ENCODE measurements around the gene DNAI1. TPM values are rescaled to one million over a fixed set of nuclear protein-coding genes. Genes with fewer than 3 reads are reported as not detected.
A peak's percentile ranks its signal among the peaks of the same experiment; 100 is the strongest.
"Not testable (repeated sequence)": the region's sequence is repeated elsewhere in the genome, so short reads cannot be mapped to it uniquely, and the experiment has no call there.

The DNAI1 gene
- total RNA-seq, 2 donors from 2014 or later = not detected

GRCh38 chr9:34482746-34483145, 24.1 kb downstream of the DNAI1 start:
- H3K27me3 Mint-ChIP-seq = peaks cover 33% of the 10 kb centered on the region
- not testable (repeated sequence) for H3K36me3 Mint-ChIP-seq (ENCODE audit: low read depth); ATAC-seq; H3K4me1 Mint-ChIP-seq; H3K9me3 ChIP-seq (ENCODE audit: control insufficient read depth, low read length, poor library complexity, severe bottlenecking); DNase-seq; H3K4me3 Mint-ChIP-seq; H3K27ac Mint-ChIP-seq

GRCh38 chr9:34484678-34485077, 26.1 kb downstream of the DNAI1 start:
- Mint-ChIP-seq H3K4me3 (no peak overlapping the region), H3K27ac (no peak overlapping the region), H3K4me1 (peaks cover 2% of the 10 kb centered on the region), H3K27me3 (peaks cover 33% of the 10 kb centered on the region), H3K36me3 (ENCODE audit: low read depth) (no peaks in the 10 kb centered on the region)
- DNase-seq = no peak
- ATAC-seq = no peak
- no peaks in the 10 kb centered on the region for H3K9me3 ChIP-seq (ENCODE audit: control insufficient read depth, low read length, poor library complexity, severe bottlenecking)

GRCh38 chr9:34485822-34486221, 27.2 kb downstream of the DNAI1 start:
- Mint-ChIP-seq H3K4me3 (no peak overlapping the region), H3K27me3 (peaks cover 41% of the 10 kb centered on the region), H3K27ac (no peak overlapping the region), H3K4me1 (peaks cover 2% of the 10 kb centered on the region), H3K36me3 (ENCODE audit: low read depth) (no peaks in the 10 kb centered on the region)
- DNase-seq = no peak
- ATAC-seq = no peak
- H3K9me3 ChIP-seq (ENCODE audit: control insufficient read depth, low read length, poor library complexity, severe bottlenecking) = no peaks in the 10 kb centered on the region

GRCh38 chr9:34486572-34486971, 28.0 kb downstream of the DNAI1 start:
- no peaks in the 10 kb centered on the region for H3K9me3 ChIP-seq (ENCODE audit: control insufficient read depth, low read length, poor library complexity, severe bottlenecking)
- Mint-ChIP-seq H3K27me3 (peaks cover 45% of the 10 kb centered on the region), H3K4me1 (peaks cover under 1% of the 10 kb centered on the region), H3K27ac (no peak overlapping the region), H3K36me3 (ENCODE audit: low read depth) (no peaks in the 10 kb centered on the region), H3K4me3 (no peak overlapping the region)
- DNase-seq = no peak
- no peak for ATAC-seq

- no peaks in the 10 kb centered on the region for H3K36me3 Mint-ChIP-seq (ENCODE audit: low read depth)
- no peak for ATAC-seq
- no peak for DNase-seq
- H3K27me3 Mint-ChIP-seq = peaks cover 50% of the 10 kb centered on the region
- no peak overlapping the region for H3K4me3 Mint-ChIP-seq
- H3K4me1 Mint-ChIP-seq = no peaks in the 10 kb centered on the region
- no peak overlapping the region for H3K27ac Mint-ChIP-seq
- H3K9me3 ChIP-seq (ENCODE audit: control insufficient read depth, low read length, poor library complexity, severe bottlenecking) = no peaks in the 10 kb centered on the region
Measured at GRCh38 chr9:34490360-34490759, 31.8 kb downstream of the DNAI1 start.

- no peak overlapping the region for H3K4me3 Mint-ChIP-seq
- ATAC-seq (no peak), DNase-seq (no peak)
- H3K9me3 ChIP-seq (ENCODE audit: control insufficient read depth, low read length, poor library complexity, severe bottlenecking) = no peaks in the 10 kb centered on the region
- H3K36me3 Mint-ChIP-seq (ENCODE audit: low read depth) = no peaks in the 10 kb centered on the region
- no peaks in the 10 kb centered on the region for H3K4me1 Mint-ChIP-seq
- H3K27me3 Mint-ChIP-seq = peaks cover 50% of the 10 kb centered on the region
- H3K27ac Mint-ChIP-seq = no peak overlapping the region
Measured at GRCh38 chr9:34490760-34491159, 32.2 kb downstream of the DNAI1 start.

- Mint-ChIP-seq H3K27ac (no peak overlapping the region), H3K4me3 (no peak overlapping the region), H3K4me1 (no peaks in the 10 kb centered on the region), H3K36me3 (ENCODE audit: low read depth) (no peaks in the 10 kb centered on the region), H3K27me3 (peaks cover 57% of the 10 kb centered on the region)
- ATAC-seq (no peak), DNase-seq (no peak)
- H3K9me3 ChIP-seq (ENCODE audit: control insufficient read depth, low read length, poor library complexity, severe bottlenecking) = no peaks in the 10 kb centered on the region
Measured at GRCh38 chr9:34491596-34491995, 33.0 kb downstream of the DNAI1 start.

GRCh38 chr9:34492051-34492450, 33.4 kb downstream of the DNAI1 start:
- no peaks in the 10 kb centered on the region for H3K9me3 ChIP-seq (ENCODE audit: control insufficient read depth, low read length, poor library complexity, severe bottlenecking)
- Mint-ChIP-seq H3K4me3 (no peak overlapping the region), H3K27ac (no peak overlapping the region), H3K27me3 (peaks cover 62% of the 10 kb centered on the region), H3K36me3 (ENCODE audit: low read depth) (no peaks in the 10 kb centered on the region), H3K4me1 (no peaks in the 10 kb centered on the region)
- DNase-seq (no peak), ATAC-seq (no peak)

GRCh38 chr9:34493972-34494535, 35.4 kb downstream of the DNAI1 start:
- H3K9me3 ChIP-seq (ENCODE audit: control insufficient read depth, low read length, poor library complexity, severe bottlenecking) = no peaks in the 10 kb centered on the region
- Mint-ChIP-seq H3K4me1 (peaks cover 5% of the 10 kb centered on the region), H3K27ac (no peak overlapping the region), H3K27me3 (peaks cover 63% of the 10 kb centered on the region), H3K36me3 (ENCODE audit: low read depth) (peaks cover 4% of the 10 kb centered on the region), H3K4me3 (no peak overlapping the region)
- DNase-seq (peak in 1 of 3 donors; percentile 19), ATAC-seq (no peak)

- H3K27ac Mint-ChIP-seq = no peak overlapping the region
- H3K9me3 ChIP-seq (ENCODE audit: control insufficient read depth, low read length, poor library complexity, severe bottlenecking) = no peaks in the 10 kb centered on the region
- ATAC-seq (no peak), DNase-seq (no peak)
- peaks cover 58% of the 10 kb centered on the region for H3K27me3 Mint-ChIP-seq
- H3K4me3 Mint-ChIP-seq = no peak overlapping the region
- H3K36me3 Mint-ChIP-seq (ENCODE audit: low read depth) = peaks cover 4% of the 10 kb centered on the region
- H3K4me1 Mint-ChIP-seq = peaks cover 12% of the 10 kb centered on the region
Measured at GRCh38 chr9:34496149-34496712, 37.6 kb downstream of the DNAI1 start.

GRCh38 chr9:34498553-34498952, 39.9 kb downstream of the DNAI1 start:
- H3K36me3 Mint-ChIP-seq (ENCODE audit: low read depth) = peaks cover 4% of the 10 kb centered on the region
- H3K27ac Mint-ChIP-seq = no peak overlapping the region
- peaks cover 48% of the 10 kb centered on the region for H3K27me3 Mint-ChIP-seq
- DNase-seq (no peak), ATAC-seq (no peak)
- no peak overlapping the region for H3K4me3 Mint-ChIP-seq
- H3K4me1 Mint-ChIP-seq = peaks cover 12% of the 10 kb centered on the region
- no peaks in the 10 kb centered on the region for H3K9me3 ChIP-seq (ENCODE audit: control insufficient read depth, low read length, poor library complexity, severe bottlenecking)

GRCh38 chr9:34499076-34499475, 40.5 kb downstream of the DNAI1 start:
- H3K9me3 ChIP-seq (ENCODE audit: control insufficient read depth, low read length, poor library complexity, severe bottlenecking) = no peaks in the 10 kb centered on the region
- no peak for DNase-seq
- Mint-ChIP-seq H3K27ac (no peak overlapping the region), H3K4me1 (peaks cover 12% of the 10 kb centered on the region), H3K4me3 (no peak overlapping the region), H3K36me3 (ENCODE audit: low read depth) (peaks cover 4% of the 10 kb centered on the region), H3K27me3 (peaks cover 52% of the 10 kb centered on the region)
- no peak for ATAC-seq

- peak; percentile 88 for ATAC-seq
- Mint-ChIP-seq H3K27me3 (peaks cover 69% of the 10 kb centered on the region), H3K4me3 (no peak overlapping the region), H3K27ac (no peak overlapping the region), H3K4me1 (peaks cover 12% of the 10 kb centered on the region), H3K36me3 (ENCODE audit: low read depth) (peaks cover 4% of the 10 kb centered on the region)
- DNase-seq = peak; percentile 46 to 67 (median 53)
- no peaks in the 10 kb centered on the region for H3K9me3 ChIP-seq (ENCODE audit: control insufficient read depth, low read length, poor library complexity, severe bottlenecking)
Measured at GRCh38 chr9:34500623-34501267, 42.1 kb downstream of the DNAI1 start.

GRCh38 chr9:34501372-34501771, 42.8 kb downstream of the DNAI1 start:
- no peak overlapping the region for H3K27ac Mint-ChIP-seq

More at GRCh38 chr9:34501372-34501771, 42.8 kb downstream of the DNAI1 start:
- Mint-ChIP-seq H3K27me3 (peaks cover 69% of the 10 kb centered on the region), H3K36me3 (ENCODE audit: low read depth) (peaks cover 4% of the 10 kb centered on the region), H3K4me1 (peaks cover 12% of the 10 kb centered on the region), H3K4me3 (no peak overlapping the region)
- ATAC-seq (no peak), DNase-seq (no peak)
- H3K9me3 ChIP-seq (ENCODE audit: control insufficient read depth, low read length, poor library complexity, severe bottlenecking) = no peaks in the 10 kb centered on the region

Data from T-helper 17 cell (primary cell).